Measurements from ENCODE around the gene PRRC1.

GRCh38 chr5:127498548-127498947, 18.9 kb upstream of the PRRC1 start:
- no peak for TF ChIP-seq POLR2A (IDR thresholded peaks at IDR 0.05)
- no peak for TF ChIP-seq CTCF (IDR thresholded peaks at IDR 0.05)
- no peak for TF ChIP-seq EP300 (IDR thresholded peaks at IDR 0.05)
